Endothelial cell of umbilical vein (primary cell): ENCODE results near the gene PAM16. TPM values are rescaled to one million over a fixed set of nuclear protein-coding genes. Genes with fewer than 3 reads are reported as not detected.

ENCODE experiments used
- BruUV-seq: library from RNA; stranded (reverse); fragments of 400-500 nt; replicated peaks from 2 replicates; lab custom pipeline; 2021; lab: Mats Ljungman, UMichigan
- CTCF ChIA-PET: fragments of 300-600, 350-600 bp; sonication (Branson Sonifier 250); formaldehyde crosslinking; loops from one replicate; lab custom pipeline; 2021; ENCODE audit warnings: antibody characterized with exemption, inconsistent platforms; lab: Charles Lee
- POLR2A ChIA-PET: fragments of 300-600, 350-600 bp; sonication (Branson Sonifier 250); formaldehyde crosslinking; loops from one replicate; lab custom pipeline; 2021; ENCODE audit warnings: antibody characterized with exemption, inconsistent platforms; lab: Charles Lee
- DNase-seq: peaks from one replicate; pipeline ENCODE4 v3.0.0-alpha.2; 2011; ENCODE audit warnings: low read depth, low spot score
- FAIRE-seq: peaks from 2 replicates; lab custom pipeline; 2011; peaks lifted over from hg19 to GRCh38; lab: Jason Lieb, UNC
- H2AFZ ChIP-seq: 2 replicates; pipeline ENCODE4 v1.6.0; 2012; ENCODE audit warnings: low read depth, low read length, control low read depth, inconsistent platforms
- H3K27ac ChIP-seq: 2 replicates; pipeline ENCODE4 v1.5.1; 2011; ENCODE audit warnings: low read depth, mild to moderate bottlenecking, control low read depth, low read length, moderate library complexity; ENCODE audit not compliant: insufficient read depth
- H3K27me3 ChIP-seq, 2 experiments: 2 replicates each; pipeline versions ENCODE4 v1.6.0 to v1.6.1; 2011; ENCODE audit warnings: low read length in 2 of 2, mixed read lengths in 1 of 2; ENCODE audit not compliant: control insufficient read depth in 2 of 2, insufficient read depth in 2 of 2
- H3K36me3 ChIP-seq, 2 experiments: 2 replicates in 1 of 2; 3 replicates in 1 of 2; pipeline ENCODE4 v1.5.1; 2011; ENCODE audit warnings: low read length in 2 of 2, mild to moderate bottlenecking in 1 of 2, moderate library complexity in 1 of 2; ENCODE audit not compliant: control insufficient read depth in 2 of 2, insufficient read depth in 2 of 2; ENCODE audit errors: extremely low read depth in 1 of 2
- H3K4me1 ChIP-seq: 3 replicates; pipeline ENCODE4 v1.5.1; 2011; ENCODE audit warnings: mild to moderate bottlenecking, low read length; ENCODE audit not compliant: control insufficient read depth, insufficient read depth; ENCODE audit errors: extremely low read depth
- H3K4me2 ChIP-seq: 2 replicates; pipeline ENCODE4 v1.6.1; 2011; ENCODE audit warnings: low read length, control low read depth, mixed read lengths; ENCODE audit not compliant: insufficient read depth
- H3K4me3 ChIP-seq, 3 experiments: fragments of 200-600 bp in 1 of 3; sonication (generic), shearing (Covaris generic) in 1 of 3; replicated peaks in 1 of 3; 2 replicates each; pipeline ENCODE4 v1.5.1; 2011 to 2016; ENCODE audit warnings: control low read depth in 3 of 3, low read length in 3 of 3, mild to moderate bottlenecking in 2 of 3, inconsistent platforms in 1 of 3, low read depth in 1 of 3, moderate library complexity in 1 of 3; ENCODE audit not compliant: insufficient read depth in 1 of 3
- H3K79me2 ChIP-seq: 2 replicates; pipeline ENCODE4 v1.6.0; 2012; ENCODE audit warnings: low read length, inconsistent platforms; ENCODE audit not compliant: control insufficient read depth, insufficient read depth
- H3K9ac ChIP-seq: replicated peaks from 2 replicates; pipeline ENCODE3; 2011; ENCODE audit warnings: low read length, control low read depth; ENCODE audit not compliant: insufficient read depth; ENCODE audit errors: extremely low read depth
- H3K9me1 ChIP-seq: replicated peaks from 3 replicates; pipeline ENCODE4 v1.6.0; 2011; ENCODE audit warnings: mild to moderate bottlenecking, low read length; ENCODE audit not compliant: control insufficient read depth, insufficient read depth; ENCODE audit errors: extremely low read depth
- H3K9me3 ChIP-seq: replicated peaks from 2 replicates; pipeline ENCODE4 v1.5.1; 2012; ENCODE audit warnings: low read length, inconsistent platforms; ENCODE audit not compliant: control insufficient read depth, insufficient read depth
- H4K20me1 ChIP-seq: replicated peaks from 2 replicates; pipeline ENCODE3; 2011; ENCODE audit warnings: mild to moderate bottlenecking, low read length; ENCODE audit not compliant: control insufficient read depth, insufficient read depth; ENCODE audit errors: extremely low read depth
- CTCF ChIP-seq, 2 donors: IDR thresholded peaks; 1 replicate in 1 of 2; 2 replicates in 1 of 2; pipeline ENCODE4 v1.5.1; 2011; ENCODE audit warnings: low read length in 2 of 2, mild to moderate bottlenecking in 2 of 2, moderate library complexity in 2 of 2, control low read depth in 1 of 2, inconsistent platforms in 1 of 2, low read depth in 1 of 2; ENCODE audit not compliant: insufficient read depth in 1 of 2; ENCODE audit errors: extremely low read depth in 1 of 2
- EZH2 ChIP-seq: IDR thresholded peaks from 2 replicates; pipeline ENCODE4 v1.6.1; 2012; ENCODE audit warnings: borderline replicate concordance, low read depth, mild to moderate bottlenecking, moderate library complexity, low read length, inconsistent platforms; ENCODE audit not compliant: severe bottlenecking
- FOS ChIP-seq: IDR thresholded peaks from 2 replicates; pipeline ENCODE4 v1.6.1; 2011; ENCODE audit warnings: mild to moderate bottlenecking, low read length, moderate library complexity, borderline replicate concordance; ENCODE audit not compliant: insufficient read depth
- GATA2 ChIP-seq: IDR thresholded peaks from 2 replicates; pipeline ENCODE4 v1.7.0; 2011; ENCODE audit warnings: low read depth, mild to moderate bottlenecking, moderate library complexity, mixed read lengths, low read length; ENCODE audit not compliant: insufficient read length, insufficient read depth
- JUN ChIP-seq: IDR thresholded peaks from 2 replicates; pipeline ENCODE4 v1.6.1; 2011; ENCODE audit warnings: borderline replicate concordance, low read depth; ENCODE audit not compliant: insufficient read length, insufficient read depth
- MAX ChIP-seq: IDR thresholded peaks from 2 replicates; pipeline ENCODE4 v1.6.1; 2011; ENCODE audit not compliant: insufficient read depth, insufficient read length
- MYC ChIP-seq: IDR thresholded peaks from one replicate; pipeline ENCODE4 v1.6.1; 2011; ENCODE audit warnings: mild to moderate bottlenecking, low read depth, low read length
- POLR2A ChIP-seq: IDR thresholded peaks from 2 replicates; pipeline ENCODE4 v1.6.1; 2012; ENCODE audit warnings: low read depth, mild to moderate bottlenecking, control low read depth, low read length
- POLR2AphosphoS5 ChIP-seq: IDR thresholded peaks from 2 replicates; pipeline ENCODE4 v1.6.1; 2012; ENCODE audit warnings: low read depth, mild to moderate bottlenecking, control low read depth, low read length, moderate library complexity; ENCODE audit not compliant: insufficient read depth
- dilution Hi-C: fragments of 300-500 bp; cut with MboI; formaldehyde crosslinking; loops from one replicate; pipeline ENCODE4 v1.15.0; 2019; ENCODE audit warnings: low sequenced_read_pairs; ENCODE audit not compliant: extremely low pct_ligation_motif_present
- intact Hi-C: fragments of 100-400 bp; cut with micrococcal nuclease; formaldehyde crosslinking; loops from one replicate; pipeline ENCODE4 v1.10.0; 2022
- polyA plus RNA-seq, 4 experiments: library from polyadenylated mRNA; depleted of rRNA in 3 of 4; stranded (reverse) in 3 of 4; unstranded in 1 of 4; fragments of >200 nt; gene quantifications; 2 replicates each; pipeline versions ENCODE4 v1.2.1 to v1.2.3, GENCODE V29; 2011 to 2012; ENCODE audit warnings: missing spikeins in 1 of 4
- total RNA-seq: library from RNA; stranded (reverse); gene quantifications from 2 replicates; pipeline ENCODE4 v1.2.3, GENCODE V29; 2021

The PAM16 gene
- total and polyA plus RNA-seq, 2 donors (not counting 3 experiments of a cell fraction or from before 2014, with no cell fraction given) = 40.0 to 67.2 TPM

DNA sequence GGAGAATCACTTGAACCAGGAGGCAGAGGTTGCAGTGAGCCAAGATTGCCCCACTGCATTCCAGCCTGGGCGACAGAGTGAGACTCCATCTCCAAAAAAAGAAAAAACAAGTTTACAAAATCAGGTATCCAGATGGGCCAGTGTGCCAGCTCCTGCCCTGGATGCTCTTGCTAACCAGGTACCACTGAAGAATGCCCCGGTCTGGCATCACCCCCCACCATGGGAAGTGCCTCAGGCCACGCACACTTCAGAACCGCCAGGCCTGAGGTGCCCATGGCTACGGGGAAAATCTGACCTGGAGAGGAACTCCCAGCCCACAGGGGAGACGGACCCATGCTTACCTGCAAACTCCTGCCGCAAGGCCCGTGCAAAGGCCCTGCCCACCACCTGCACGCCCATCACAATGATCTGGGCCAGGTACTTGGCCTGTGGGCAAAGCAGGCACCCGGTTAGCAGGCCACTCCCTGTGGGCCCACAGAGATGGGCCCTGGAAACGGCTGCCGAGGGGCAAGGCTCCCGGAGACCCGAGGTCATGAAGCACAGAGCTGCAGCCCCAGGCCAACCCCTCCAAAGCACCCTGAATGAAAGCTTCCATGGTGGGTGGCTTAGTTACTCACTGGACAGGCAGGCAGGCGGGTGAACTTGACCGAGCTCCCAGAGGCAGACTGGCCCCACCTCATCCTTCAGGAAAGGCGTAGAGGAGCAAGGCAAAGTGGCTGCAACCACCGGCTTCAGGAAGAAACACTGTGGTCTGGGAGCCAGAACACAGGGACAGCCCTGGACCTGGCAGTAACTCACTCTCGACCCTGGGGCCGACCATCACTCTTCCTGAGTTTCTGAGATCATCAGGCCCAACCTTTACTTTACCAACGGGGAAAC, 8.0 kb downstream of the PAM16 start:
- TF ChIP-seq GATA2 (no peak), FOS (no peak), JUN (no peak), EZH2 (no peak), POLR2A (no peak)
- no TSS peak for BruUV-seq
- intact Hi-C loops (no loop called here), dilution Hi-C loops (no loop called here)
- no peaks in the 10 kb centered on the region for H3K27me3 ChIP-seq
- ChIA-PET CTCF (no interaction called here), POLR2A (no interaction called here)
- DNase-seq (no peak), FAIRE-seq (no peak)
- no peak overlapping the region for H3K4me2 ChIP-seq
- no peaks in the 10 kb centered on the region for H3K4me1 ChIP-seq
- H3K4me3 ChIP-seq = no peak overlapping the region
- H3K9ac ChIP-seq = no peak overlapping the region
- H3K79me2 ChIP-seq = peaks cover 33% of the 10 kb centered on the region
- H3K9me3 ChIP-seq = no peaks in the 10 kb centered on the region
- H2AFZ ChIP-seq = no peak overlapping the region
- no peaks in the 10 kb centered on the region for H4K20me1 ChIP-seq
- no peaks in the 10 kb centered on the region for H3K9me1 ChIP-seq
- H3K36me3 ChIP-seq = peaks cover 3% of the 10 kb centered on the region in 2 experiments
- no peak overlapping the region for H3K27ac ChIP-seq

DNA sequence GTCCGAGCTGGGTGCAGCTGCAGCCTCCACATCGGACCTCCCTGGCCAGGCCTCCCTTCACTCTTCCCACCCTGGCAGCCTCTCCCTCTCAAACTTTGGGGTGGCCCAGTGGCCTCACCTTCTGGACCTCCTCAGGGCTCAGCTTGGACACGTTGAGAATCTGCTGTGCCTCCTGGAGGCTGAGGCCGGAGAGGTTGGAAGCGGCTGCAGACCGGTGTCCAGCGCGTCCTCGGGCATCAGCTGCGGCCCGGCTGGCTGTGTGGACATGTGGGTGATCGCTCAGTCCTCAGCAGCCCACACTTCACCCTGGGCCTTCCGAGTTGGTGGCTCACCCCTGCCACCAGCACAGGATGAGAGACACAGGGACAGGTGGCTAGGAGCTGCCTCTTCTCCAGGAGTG, 9.9 kb downstream of the PAM16 start:
- H4K20me1 ChIP-seq = no peaks in the 10 kb centered on the region
- H3K36me3 ChIP-seq = peaks cover 3 to 11% of the 10 kb centered on the region in 2 experiments
- TF ChIP-seq FOS = no peak
- TF ChIP-seq JUN = no peak
- no peak for TF ChIP-seq MAX
- no peak for TF ChIP-seq MYC
- no peak for TF ChIP-seq EZH2
- TF ChIP-seq CTCF (IDR thresholded peaks at IDR 0.05; ENCODE audit: extremely low read depth in 1 of 2, insufficient read depth in 1 of 2, low read depth in 1 of 2, low read length in 2 of 2) = no peak
- TF ChIP-seq POLR2A = no peak
- no peak for TF ChIP-seq GATA2
- no peak for TF ChIP-seq POLR2AphosphoS5
- no peaks in the 10 kb centered on the region for H3K27me3 ChIP-seq
- POLR2A ChIA-PET = no interaction called here
- H2AFZ ChIP-seq = no peak overlapping the region
- BruUV-seq = no TSS peak
- dilution Hi-C loops (no loop called here), intact Hi-C loops (no loop called here)
- H3K9me1 ChIP-seq = no peaks in the 10 kb centered on the region
- H3K9ac ChIP-seq = no peak overlapping the region
- DNase-seq (no peak), FAIRE-seq (no peak)
- no peak overlapping the region for H3K27ac ChIP-seq
- no peak overlapping the region for H3K4me2 ChIP-seq
- H3K79me2 ChIP-seq = peaks cover 20% of the 10 kb centered on the region
- H3K9me3 ChIP-seq = no peaks in the 10 kb centered on the region
- CTCF ChIA-PET = interaction anchor here (0.8 to 4.2 kb wide), 6 partner anchors 10 to 141 kb away, joined by 3 to 29 read pairs (median 7); partner anchors contain the start of gene PAM16
- H3K4me1 ChIP-seq = no peaks in the 10 kb centered on the region
- no peak overlapping the region for H3K4me3 ChIP-seq
